ENCODE results near the gene C9orf152. TPM values are rescaled to one million over a fixed set of nuclear protein-coding genes. Genes with fewer than 3 reads are reported as not detected.

Gene C9orf152
- polyA plus RNA-seq, 1 donor from 2014 or later, result not detected

DNA sequence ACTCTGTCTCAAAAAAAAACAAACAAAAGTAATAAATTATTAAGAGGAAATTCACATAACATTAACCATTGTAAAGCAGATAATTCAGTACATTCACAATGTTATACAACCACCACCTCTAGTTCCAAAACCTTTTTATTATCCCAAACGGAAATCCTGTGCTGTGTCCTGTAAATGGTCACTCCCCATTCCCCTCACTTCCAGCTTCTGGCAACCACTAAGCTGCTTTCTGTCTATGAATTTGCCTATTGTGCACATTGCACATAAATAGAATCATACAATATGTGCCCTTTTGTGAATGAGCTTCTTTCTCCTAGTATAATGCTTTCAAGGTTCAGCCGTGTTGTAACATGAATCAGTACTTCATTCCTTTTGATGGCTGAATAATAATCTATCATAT lies 20.8 kb downstream of the C9orf152 start:
- no peaks in the 10 kb centered on the region for H3K27me3 ChIP-seq (ENCODE audit: insufficient read depth, low read depth, low read length)
- H3K27ac ChIP-seq (ENCODE audit: low read length), result no peak overlapping the region

DNA sequence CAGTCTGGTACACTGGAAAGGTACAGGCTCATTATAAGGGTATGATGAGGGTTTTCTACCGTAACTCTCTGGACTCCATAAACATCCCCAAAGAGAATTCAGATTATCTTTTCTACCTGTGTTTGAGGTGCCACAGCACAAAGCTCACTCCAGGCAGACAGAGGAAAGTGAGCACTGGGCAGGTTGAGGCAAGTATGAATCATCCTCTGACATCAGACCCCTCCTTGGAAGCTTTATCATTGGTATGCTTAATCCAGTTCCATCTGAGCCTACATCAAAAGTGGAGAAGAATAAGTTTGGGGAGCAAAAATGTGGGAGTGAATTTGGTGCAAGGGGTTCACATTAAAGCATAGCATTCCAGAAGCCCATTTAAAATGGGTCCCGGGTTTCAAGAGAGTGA lies 21.7 kb downstream of the C9orf152 start:
- no peak overlapping the region for H3K4me2 ChIP-seq (ENCODE audit: low read length)
- no peaks in the 10 kb centered on the region for H3K36me3 ChIP-seq (ENCODE audit: insufficient read depth, low read length)
- no peak overlapping the region for H2AFZ ChIP-seq (ENCODE audit: low read depth, low read length)
- no peaks in the 10 kb centered on the region for H3K9me3 ChIP-seq (ENCODE audit: low read length)
- no peak overlapping the region for H3K9ac ChIP-seq (ENCODE audit: low read length)
- no peaks in the 10 kb centered on the region for H3K9me2 ChIP-seq (ENCODE audit: insufficient read depth, low read length)
- H3K27ac ChIP-seq (ENCODE audit: low read length), result no peak overlapping the region
- no peaks in the 10 kb centered on the region for H4K20me1 ChIP-seq (ENCODE audit: insufficient read depth)
- H3F3A ChIP-seq (ENCODE audit: insufficient read depth, low read length, poor library complexity, severe bottlenecking), result no peaks in the 10 kb centered on the region
- H3K4me3 ChIP-seq (ENCODE audit: low read length), result no peak overlapping the region
- no peaks in the 10 kb centered on the region for H3K27me3 ChIP-seq (ENCODE audit: insufficient read depth, low read depth, low read length)
- H3K79me2 ChIP-seq (replicated peaks; ENCODE audit: insufficient read depth, low read length), result no peaks in the 10 kb centered on the region
- TF ChIP-seq TAF1 (IDR thresholded peaks at IDR 0.05; ENCODE audit: low read depth) (no peak), POLR2AphosphoS5 (IDR thresholded peaks at IDR 0.05) (no peak), EZH2 (IDR thresholded peaks at IDR 0.05; ENCODE audit: borderline replicate concordance, insufficient read depth, low read length, poor library complexity, severe bottlenecking) (no peak), EP300 (conservative IDR thresholded peaks at IDR 0.05; ENCODE audit: poor library complexity, severe bottlenecking) (no peak), MXI1 (conservative IDR thresholded peaks at IDR 0.05; ENCODE audit: poor library complexity, severe bottlenecking) (no peak), SMC3 (conservative IDR thresholded peaks at IDR 0.05; ENCODE audit: poor library complexity) (no peak), RAD21 (conservative IDR thresholded peaks at IDR 0.05) (no peak)
- TF ChIP-seq, protein P1, sequence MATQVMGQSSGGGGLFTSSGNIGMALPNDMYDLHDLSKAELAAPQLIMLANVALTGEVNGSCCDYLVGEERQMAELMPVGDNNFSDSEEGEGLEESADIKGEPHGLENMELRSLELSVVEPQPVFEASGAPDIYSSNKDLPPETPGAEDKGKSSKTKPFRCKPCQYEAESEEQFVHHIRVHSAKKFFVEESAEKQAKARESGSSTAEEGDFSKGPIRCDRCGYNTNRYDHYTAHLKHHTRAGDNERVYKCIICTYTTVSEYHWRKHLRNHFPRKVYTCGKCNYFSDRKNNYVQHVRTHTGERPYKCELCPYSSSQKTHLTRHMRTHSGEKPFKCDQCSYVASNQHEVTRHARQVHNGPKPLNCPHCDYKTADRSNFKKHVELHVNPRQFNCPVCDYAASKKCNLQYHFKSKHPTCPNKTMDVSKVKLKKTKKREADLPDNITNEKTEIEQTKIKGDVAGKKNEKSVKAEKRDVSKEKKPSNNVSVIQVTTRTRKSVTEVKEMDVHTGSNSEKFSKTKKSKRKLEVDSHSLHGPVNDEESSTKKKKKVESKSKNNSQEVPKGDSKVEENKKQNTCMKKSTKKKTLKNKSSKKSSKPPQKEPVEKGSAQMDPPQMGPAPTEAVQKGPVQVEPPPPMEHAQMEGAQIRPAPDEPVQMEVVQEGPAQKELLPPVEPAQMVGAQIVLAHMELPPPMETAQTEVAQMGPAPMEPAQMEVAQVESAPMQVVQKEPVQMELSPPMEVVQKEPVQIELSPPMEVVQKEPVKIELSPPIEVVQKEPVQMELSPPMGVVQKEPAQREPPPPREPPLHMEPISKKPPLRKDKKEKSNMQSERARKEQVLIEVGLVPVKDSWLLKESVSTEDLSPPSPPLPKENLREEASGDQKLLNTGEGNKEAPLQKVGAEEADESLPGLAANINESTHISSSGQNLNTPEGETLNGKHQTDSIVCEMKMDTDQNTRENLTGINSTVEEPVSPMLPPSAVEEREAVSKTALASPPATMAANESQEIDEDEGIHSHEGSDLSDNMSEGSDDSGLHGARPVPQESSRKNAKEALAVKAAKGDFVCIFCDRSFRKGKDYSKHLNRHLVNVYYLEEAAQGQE (IDR thresholded peaks at IDR 0.05; ENCODE audit: borderline replicate concordance), result no peak
- TF ChIP-seq, protein P2, sequence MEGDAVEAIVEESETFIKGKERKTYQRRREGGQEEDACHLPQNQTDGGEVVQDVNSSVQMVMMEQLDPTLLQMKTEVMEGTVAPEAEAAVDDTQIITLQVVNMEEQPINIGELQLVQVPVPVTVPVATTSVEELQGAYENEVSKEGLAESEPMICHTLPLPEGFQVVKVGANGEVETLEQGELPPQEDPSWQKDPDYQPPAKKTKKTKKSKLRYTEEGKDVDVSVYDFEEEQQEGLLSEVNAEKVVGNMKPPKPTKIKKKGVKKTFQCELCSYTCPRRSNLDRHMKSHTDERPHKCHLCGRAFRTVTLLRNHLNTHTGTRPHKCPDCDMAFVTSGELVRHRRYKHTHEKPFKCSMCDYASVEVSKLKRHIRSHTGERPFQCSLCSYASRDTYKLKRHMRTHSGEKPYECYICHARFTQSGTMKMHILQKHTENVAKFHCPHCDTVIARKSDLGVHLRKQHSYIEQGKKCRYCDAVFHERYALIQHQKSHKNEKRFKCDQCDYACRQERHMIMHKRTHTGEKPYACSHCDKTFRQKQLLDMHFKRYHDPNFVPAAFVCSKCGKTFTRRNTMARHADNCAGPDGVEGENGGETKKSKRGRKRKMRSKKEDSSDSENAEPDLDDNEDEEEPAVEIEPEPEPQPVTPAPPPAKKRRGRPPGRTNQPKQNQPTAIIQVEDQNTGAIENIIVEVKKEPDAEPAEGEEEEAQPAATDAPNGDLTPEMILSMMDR (IDR thresholded peaks at IDR 0.05; ENCODE audit: poor library complexity, severe bottlenecking), result no peak

More for the DNA sequence above, 20.8 kb downstream of the C9orf152 start:
- TF ChIP-seq, protein P1 (IDR thresholded peaks at IDR 0.05; ENCODE audit: borderline replicate concordance), result no peak
- no peak for TF ChIP-seq TAF1 (IDR thresholded peaks at IDR 0.05; ENCODE audit: low read depth)
- no peak overlapping the region for H3K4me2 ChIP-seq (ENCODE audit: low read length)
- no peaks in the 10 kb centered on the region for H3K9me3 ChIP-seq (ENCODE audit: low read length)
- H3K79me2 ChIP-seq (replicated peaks; ENCODE audit: insufficient read depth, low read length), result no peaks in the 10 kb centered on the region
- no peak overlapping the region for H3K4me3 ChIP-seq (ENCODE audit: low read length)
- H3F3A ChIP-seq (ENCODE audit: insufficient read depth, low read length, poor library complexity, severe bottlenecking), result no peaks in the 10 kb centered on the region
- no peak overlapping the region for H3K9ac ChIP-seq (ENCODE audit: low read length)
- no peaks in the 10 kb centered on the region for H3K36me3 ChIP-seq (ENCODE audit: insufficient read depth, low read length)
- no peaks in the 10 kb centered on the region for H4K20me1 ChIP-seq (ENCODE audit: insufficient read depth)
- H3K9me2 ChIP-seq (ENCODE audit: insufficient read depth, low read length), result no peaks in the 10 kb centered on the region
- H2AFZ ChIP-seq (ENCODE audit: low read depth, low read length), result no peak overlapping the region
